ENCODE data around the gene ALDH16A1. TPM values are rescaled to one million over a fixed set of nuclear protein-coding genes. Genes with fewer than 3 reads are reported as not detected.

ALDH16A1 gene
- total and polyA plus RNA-seq, 4 experiments from 2014 or later: 28.4 to 40.1 (median 32.1) TPM

GRCh38 chr19:49473868-49474541 lies 21.0 kb downstream of the ALDH16A1 start, which contains the start of gene FLT3LG:
FLT3LG (plus strand) TSS chr19:49474215; CDS start chr19:49474640, 425 bp downstream.
- no peaks in the 10 kb centered on the region for H3K27me3 Mint-ChIP-seq

GRCh38 chr19:49474542-49474924 lies 21.5 kb downstream of the ALDH16A1 start:
- H3K9me3 Mint-ChIP-seq: no peaks in the 10 kb centered on the region
- peaks cover 16 to 23% of the 10 kb centered on the region in 2 donors for H3K36me3 Mint-ChIP-seq
- DNase-seq: no peak
- peak overlapping the region; percentile 90 to 99 (median 94) for H3K4me3 Mint-ChIP-seq
- H3K9me3 ChIP-seq (ENCODE audit: control insufficient read depth in 1 of 2, low read length in 2 of 2): no peaks in the 10 kb centered on the region
- H3K4me3 ChIP-seq (ENCODE audit: low read length in 2 of 2): peak overlapping the region; percentile 77 to 94
- peaks cover 25 to 69% (median 43%) of the 10 kb centered on the region in 4 donors for H3K4me1 Mint-ChIP-seq
- intact Hi-C loops (cut with micrococcal nuclease): loop anchor here (1.0 to 2.0 kb wide), 7 partner anchors 13 to 208 kb away; partner anchors contain the start of genes ALDH16A1 and RPL13A
- peaks cover 16% of the 10 kb centered on the region for H3K36me3 ChIP-seq (ENCODE audit: insufficient read depth, low read length)
- peaks cover 65% of the 10 kb centered on the region for H3K4me1 ChIP-seq (ENCODE audit: insufficient read depth, low read length)
- no peaks in the 10 kb centered on the region for H3K27me3 Mint-ChIP-seq
- POLR2A ChIA-PET (ENCODE audit: partially characterized antibody): interaction anchor here (1.2 to 4.8 kb wide), 10 partner anchors 10 to 204 kb away, joined by 3 to 79 read pairs (median 10); partner anchors contain the start of genes NOSIP and RPL13A
- peak overlapping the region; percentile 96 for H3K27ac ChIP-seq (ENCODE audit: low read depth, low read length)
- H3K27me3 ChIP-seq (ENCODE audit: insufficient read depth, low read length): no peaks in the 10 kb centered on the region
- CTCF ChIA-PET (ENCODE audit: partially characterized antibody): interaction anchor here (1.0 to 6.0 kb wide), 10 partner anchors 14 to 206 kb away, joined by 3 to 227 read pairs (median 10); partner anchors contain the start of genes ALDH16A1, CD37, PIH1D1 and PRMT1
- H3K27ac Mint-ChIP-seq: peak overlapping the region; percentile 91 to 99 (median 98)

More at GRCh38 chr19:49473868-49474541, 21.0 kb downstream of the ALDH16A1 start, which contains the start of gene FLT3LG:
- peak; percentile 96 to 97 (median 97) for DNase-seq
- intact Hi-C loops (cut with micrococcal nuclease): loop anchor here (1.0 to 2.0 kb wide), 7 partner anchors 13 to 207 kb away; partner anchors contain the start of genes ALDH16A1 and RPL13A
- Histone ChIP-seq H3K27ac (ENCODE audit: low read depth, low read length) (peak within 1 kb of the TSS; percentile 96), H3K4me1 (ENCODE audit: insufficient read depth, low read length) (peaks cover 64% of the 10 kb centered on the region), H3K36me3 (ENCODE audit: insufficient read depth, low read length) (peaks cover 16% of the 10 kb centered on the region), H3K4me3 (ENCODE audit: low read length in 2 of 2) (peak within 1 kb of the TSS; percentile 77 to 94), H3K9me3 (ENCODE audit: control insufficient read depth in 1 of 2, low read length in 2 of 2) (no peaks in the 10 kb centered on the region), H3K27me3 (ENCODE audit: insufficient read depth, low read length) (no peaks in the 10 kb centered on the region)
- H3K4me1 Mint-ChIP-seq: peaks cover 27 to 71% (median 46%) of the 10 kb centered on the region in 4 donors
- CTCF ChIA-PET (ENCODE audit: partially characterized antibody): interaction anchor here (0.6 to 6.0 kb wide), 33 partner anchors 8 to 248 kb away, joined by 3 to 227 read pairs (median 4); partner anchors contain the start of genes ALDH16A1, CD37, KASH5 and PIH1D1
- POLR2A ChIA-PET (ENCODE audit: partially characterized antibody): interaction anchor here (0.6 to 6.2 kb wide), 19 partner anchors 9 to 204 kb away, joined by 3 to 222 read pairs (median 5); partner anchors contain the start of genes ALDH16A1, NOSIP, PIH1D1 and RPL13A
- peak within 1 kb of the TSS; percentile 91 to 99 (median 98) for H3K27ac Mint-ChIP-seq
- peaks cover 16 to 25% of the 10 kb centered on the region in 2 donors for H3K36me3 Mint-ChIP-seq
- H3K9me3 Mint-ChIP-seq: peaks cover 0 to 3% (median 0%) of the 10 kb centered on the region in 8 donors
- H3K4me3 Mint-ChIP-seq: peak within 1 kb of the TSS; percentile 90 to 99 (median 94)

GRCh38 chr19:49475191-49475917 lies 22.3 kb downstream of the ALDH16A1 start:
- Mint-ChIP-seq H3K9me3 (no peaks in the 10 kb centered on the region), H3K4me3 (peak overlapping the region; percentile 90 to 99 (median 94)), H3K27ac (peak overlapping the region; percentile 91 to 99 (median 98)), H3K36me3 (peaks cover 16 to 27% of the 10 kb centered on the region in 2 donors), H3K4me1 (peaks cover 20 to 67% (median 36%) of the 10 kb centered on the region in 4 donors), H3K27me3 (no peaks in the 10 kb centered on the region)
- H3K4me1 ChIP-seq (ENCODE audit: insufficient read depth, low read length): peaks cover 65% of the 10 kb centered on the region
- peaks cover 22% of the 10 kb centered on the region for H3K36me3 ChIP-seq (ENCODE audit: insufficient read depth, low read length)
- peak overlapping the region; percentile 77 to 94 for H3K4me3 ChIP-seq (ENCODE audit: low read length in 2 of 2)
- DNase-seq: peak in 2 of 5 donors; percentile 26 to 32
- intact Hi-C loops (cut with micrococcal nuclease): loop anchor here (2.0 kb wide), 1 partner anchor 209 kb away; no protein-coding TSS in a partner anchor
- H3K27me3 ChIP-seq (ENCODE audit: insufficient read depth, low read length): no peaks in the 10 kb centered on the region
- H3K9me3 ChIP-seq (ENCODE audit: control insufficient read depth in 1 of 2, low read length in 2 of 2): no peaks in the 10 kb centered on the region
- CTCF ChIA-PET (ENCODE audit: partially characterized antibody): interaction anchor here (0.8 to 2.2 kb wide), 19 partner anchors 9 to 202 kb away, joined by 3 to 14 read pairs (median 5); partner anchors contain the start of genes ALDH16A1 and PRMT1
- POLR2A ChIA-PET (ENCODE audit: partially characterized antibody): interaction anchor here (0.6 to 4.8 kb wide), 15 partner anchors 8 to 310 kb away, joined by 3 to 79 read pairs (median 4); partner anchors contain the start of genes ALDH16A1, PIH1D1, PRMT1 and RPL13A
- H3K27ac ChIP-seq (ENCODE audit: low read depth, low read length): peak overlapping the region; percentile 96

DNA sequence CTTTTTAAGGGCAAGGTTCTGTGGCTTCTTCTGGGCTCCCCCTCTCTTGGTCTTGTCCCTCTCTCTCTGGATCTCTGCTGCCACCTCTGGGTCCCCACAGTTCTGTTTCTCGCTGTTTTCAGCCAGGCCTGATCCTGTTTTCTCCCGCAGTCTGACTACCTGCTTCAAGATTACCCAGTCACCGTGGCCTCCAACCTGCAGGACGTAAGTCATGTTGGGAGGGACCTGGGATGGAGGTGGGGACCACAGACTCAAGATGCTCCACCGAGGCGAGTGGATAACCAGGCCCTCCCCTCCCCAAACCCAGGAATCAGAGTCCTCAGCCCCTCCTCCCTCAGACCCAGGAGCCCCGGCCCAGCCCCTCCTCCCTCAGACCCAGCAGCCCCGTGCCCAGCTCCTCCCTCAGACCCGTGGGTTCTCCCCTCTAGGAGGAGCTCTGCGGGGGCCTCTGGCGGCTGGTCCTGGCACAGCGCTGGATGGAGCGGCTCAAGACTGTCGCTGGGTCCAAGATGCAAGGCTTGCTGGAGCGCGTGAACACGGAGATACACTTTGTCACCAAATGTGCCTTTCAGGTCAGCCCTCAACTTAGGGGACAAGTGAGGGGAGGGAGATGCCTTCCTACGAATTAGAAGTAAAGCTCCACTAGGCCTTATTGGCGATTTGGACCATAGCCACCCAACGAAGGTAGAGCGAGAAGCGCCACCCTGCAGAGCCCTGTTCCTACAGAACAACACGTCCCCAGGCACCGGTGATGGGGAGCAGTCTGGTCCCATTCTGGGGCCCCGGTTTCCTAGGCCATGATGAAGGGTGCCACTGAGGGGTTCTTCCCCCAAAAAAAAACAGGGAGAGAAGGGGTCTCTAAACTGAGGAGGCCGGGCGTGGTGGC lies 23.2 kb downstream of the ALDH16A1 start:
- POLR2A ChIA-PET (ENCODE audit: partially characterized antibody): interaction anchor here (0.8 to 4.8 kb wide), 13 partner anchors 8 to 205 kb away, joined by 3 to 79 read pairs (median 4); partner anchors contain the start of genes ALDH16A1, PIH1D1, PRMT1 and RPL13A
- peaks cover 61% of the 10 kb centered on the region for H3K4me1 ChIP-seq (ENCODE audit: insufficient read depth, low read length)
- H3K9me3 ChIP-seq (ENCODE audit: control insufficient read depth in 1 of 2, low read length in 2 of 2): no peaks in the 10 kb centered on the region
- intact Hi-C loops (cut with micrococcal nuclease): loop anchor here (1.0 to 2.0 kb wide), 2 partner anchors 84 to 209 kb away; no protein-coding TSS in a partner anchor
- CTCF ChIA-PET (ENCODE audit: partially characterized antibody): interaction anchor here (0.5 to 2.2 kb wide), 25 partner anchors 9 to 250 kb away, joined by 3 to 14 read pairs (median 5); partner anchors contain the start of genes ALDH16A1, PIH1D1 and PRMT1
- Mint-ChIP-seq H3K9me3 (peaks cover 0 to 1% (median 0%) of the 10 kb centered on the region in 8 donors), H3K27me3 (no peaks in the 10 kb centered on the region), H3K4me1 (peaks cover 17 to 61% (median 32%) of the 10 kb centered on the region in 4 donors), H3K36me3 (peaks cover 19 to 32% of the 10 kb centered on the region in 2 donors), H3K27ac (peak overlapping the region; percentile 91 to 99 (median 98)), H3K4me3 (peak overlapping the region; percentile 90 to 99 (median 94))
- H3K36me3 ChIP-seq (ENCODE audit: insufficient read depth, low read length): peaks cover 28% of the 10 kb centered on the region
- H3K4me3 ChIP-seq (ENCODE audit: low read length in 2 of 2): peak overlapping the region; percentile 77 to 94
- peak; percentile 64 to 82 (median 68) for DNase-seq
- no peaks in the 10 kb centered on the region for H3K27me3 ChIP-seq (ENCODE audit: insufficient read depth, low read length)
- H3K27ac ChIP-seq (ENCODE audit: low read depth, low read length): peak overlapping the region; percentile 96

DNA sequence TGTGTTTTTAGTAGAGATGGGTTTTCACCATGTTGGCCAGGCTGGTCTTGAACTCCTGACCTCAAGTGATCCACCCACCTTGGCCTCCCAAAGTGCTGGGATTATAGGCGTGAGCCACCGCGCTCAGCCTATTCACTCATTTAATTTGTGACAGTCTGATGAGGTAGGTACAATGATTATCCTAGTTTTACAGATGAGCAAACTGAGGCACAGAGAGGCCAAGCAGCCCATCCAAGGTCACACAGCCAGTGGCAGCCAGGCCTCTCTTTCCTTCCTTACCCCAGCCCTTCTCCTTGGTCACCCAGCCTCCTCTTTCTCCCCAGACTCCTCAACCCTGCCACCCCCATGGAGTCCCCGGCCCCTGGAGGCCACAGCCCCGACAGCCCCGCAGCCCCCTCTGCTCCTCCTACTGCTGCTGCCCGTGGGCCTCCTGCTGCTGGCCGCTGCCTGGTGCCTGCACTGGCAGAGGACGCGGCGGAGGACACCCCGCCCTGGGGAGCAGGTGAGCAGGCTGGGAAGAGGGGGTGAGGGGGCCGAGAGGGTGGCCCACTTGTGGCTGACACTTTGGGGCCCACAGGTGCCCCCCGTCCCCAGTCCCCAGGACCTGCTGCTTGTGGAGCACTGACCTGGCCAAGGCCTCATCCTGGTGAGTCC lies 27.1 kb downstream of the ALDH16A1 start:
- intact Hi-C loops (cut with micrococcal nuclease): no loop called here
- Histone ChIP-seq H3K4me3 (ENCODE audit: low read length in 2 of 2) (no peak overlapping the region), H3K27me3 (ENCODE audit: insufficient read depth, low read length) (no peaks in the 10 kb centered on the region), H3K4me1 (ENCODE audit: insufficient read depth, low read length) (peaks cover 38% of the 10 kb centered on the region), H3K36me3 (ENCODE audit: insufficient read depth, low read length) (peaks cover 41% of the 10 kb centered on the region), H3K27ac (ENCODE audit: low read depth, low read length) (no peak overlapping the region), H3K9me3 (ENCODE audit: control insufficient read depth in 1 of 2, low read length in 2 of 2) (no peaks in the 10 kb centered on the region)
- H3K36me3 Mint-ChIP-seq: peaks cover 21 to 51% of the 10 kb centered on the region in 2 donors
- H3K27ac Mint-ChIP-seq: peak overlapping the region in 2 of 7 donors; percentile 41 to 84
- no peaks in the 10 kb centered on the region for H3K27me3 Mint-ChIP-seq
- CTCF ChIA-PET (ENCODE audit: partially characterized antibody): no interaction called here
- H3K4me3 Mint-ChIP-seq: peak overlapping the region in 2 of 8 donors; percentile 6 to 35
- H3K4me1 Mint-ChIP-seq: peaks cover 11 to 37% (median 21%) of the 10 kb centered on the region in 4 donors
- no peak for DNase-seq
- POLR2A ChIA-PET (ENCODE audit: partially characterized antibody): interaction anchor here (1.7 kb wide), 1 partner anchor 12 kb away, joined by 5 read pairs; no protein-coding TSS in a partner anchor
- H3K9me3 Mint-ChIP-seq: peaks cover 0 to 2% (median 0%) of the 10 kb centered on the region in 8 donors

Data from CD4-positive, alpha-beta memory T cell (primary cell).